GM23338 (cell line): ENCODE measurements around the gene MPP1. TPM values are rescaled to one million over a fixed set of nuclear protein-coding genes. Genes with fewer than 3 reads are reported as not detected.

Source experiments
- ATAC-seq: fragments of 200-7000 bp; cut with Tn5 transposase; 3 replicates; pipeline ENCODE4 v1.9.1; 2020
- DNase-seq: peaks from one replicate; pipeline ENCODE4 v3.0.0-alpha.2; 2015; ENCODE audit warnings: low spot score
- H2AFZ ChIP-seq: fragments of 200-600 bp; sonication (generic); 2 replicates; pipeline ENCODE4 v1.8.0; 2016; ENCODE audit warnings: antibody characterized with exemption, mild to moderate bottlenecking, moderate library complexity
- H3F3A ChIP-seq: fragments of 200-600 bp; sonication (generic); replicated peaks from 2 replicates; pipeline ENCODE4 v1.8.0; 2017; ENCODE audit warnings: antibody characterized with exemption, mixed run types, low read depth
- H3K27ac ChIP-seq: fragments of 200-600 bp; sonication (generic); 2 replicates; pipeline ENCODE4 v1.6.1; 2016; ENCODE audit warnings: low read depth
- H3K27me3 ChIP-seq: fragments of 200-600 bp; sonication (generic); 2 replicates; pipeline ENCODE4 v1.8.0; 2016; ENCODE audit warnings: mild to moderate bottlenecking, mixed run types, moderate library complexity; ENCODE audit not compliant: insufficient read depth
- H3K36me3 ChIP-seq: fragments of 200-600 bp; sonication (generic); 2 replicates; pipeline ENCODE4 v1.8.0; 2016; ENCODE audit warnings: mild to moderate bottlenecking; ENCODE audit not compliant: insufficient read depth
- H3K4me1 ChIP-seq: fragments of 200-600 bp; sonication (generic); 2 replicates; pipeline ENCODE4 v1.8.0; 2016; ENCODE audit warnings: mild to moderate bottlenecking, moderate library complexity; ENCODE audit not compliant: insufficient read depth
- H3K4me2 ChIP-seq: fragments of 200-600 bp; sonication (generic); 2 replicates; pipeline ENCODE4 v1.7.1; 2017; ENCODE audit warnings: mixed run types
- H3K4me3 ChIP-seq: fragments of 200-600 bp; sonication (generic); 2 replicates; pipeline ENCODE4 v1.6.1; 2016; ENCODE audit warnings: mixed run types
- H3K79me2 ChIP-seq: fragments of 200-600 bp; sonication (generic); replicated peaks from 2 replicates; pipeline ENCODE4 v1.8.0; 2017; ENCODE audit warnings: mild to moderate bottlenecking; ENCODE audit not compliant: insufficient read depth
- H3K9me2 ChIP-seq: fragments of 200-600 bp; sonication (generic); 2 replicates; pipeline ENCODE4 v1.8.0; 2017; ENCODE audit not compliant: insufficient read depth
- H4K20me1 ChIP-seq: fragments of 200-600 bp; sonication (generic); replicated peaks from 2 replicates; pipeline ENCODE4 v1.8.0; 2017; ENCODE audit warnings: mild to moderate bottlenecking; ENCODE audit not compliant: insufficient read depth
- H3K27ac Mint-ChIP-seq: 2 replicates; pipeline ENCODE4 v1.8.0; 2020; ENCODE audit warnings: inconsistent platforms, mild to moderate bottlenecking, moderate library complexity, mixed read lengths
- H3K27me3 Mint-ChIP-seq: 3 replicates; pipeline ENCODE4 v1.8.0; 2022; ENCODE audit warnings: low read depth, mild to moderate bottlenecking, moderate library complexity, mixed read lengths, inconsistent platforms; ENCODE audit not compliant: insufficient read depth, poor library complexity
- H3K36me3 Mint-ChIP-seq: 3 replicates; pipeline ENCODE4 v1.8.0; 2021; ENCODE audit warnings: low read depth, mild to moderate bottlenecking, inconsistent platforms, moderate library complexity, mixed read lengths
- H3K4me1 Mint-ChIP-seq: 3 replicates; pipeline ENCODE4 v1.8.0; 2020; ENCODE audit warnings: mild to moderate bottlenecking, inconsistent platforms, mixed read lengths
- H3K4me3 Mint-ChIP-seq: 3 replicates; pipeline ENCODE4 v1.8.0; 2021; ENCODE audit warnings: moderate library complexity, mild to moderate bottlenecking, inconsistent platforms, mixed read lengths
- H3K9me3 Mint-ChIP-seq: 3 replicates; pipeline ENCODE4 v1.8.0; 2020; ENCODE audit warnings: moderate library complexity, mild to moderate bottlenecking, inconsistent platforms, mixed read lengths
- CREB1 ChIP-seq: fragments of 250-450 bp; sonication (Bioruptor Pico); IDR thresholded peaks from 2 replicates; pipeline ENCODE4 v1.5.0; 2020; ENCODE audit warnings: low read depth, mild to moderate bottlenecking, moderate library complexity
- EZH2 ChIP-seq: fragments of 200-600 bp; sonication (generic); IDR thresholded peaks from one replicate; pipeline ENCODE4 v1.8.0; 2017; ENCODE audit warnings: antibody characterized with exemption, mild to moderate bottlenecking, low read depth; ENCODE audit not compliant: unreplicated experiment
- EZH2phosphoT487 ChIP-seq: fragments of 200-600 bp; sonication (generic); IDR thresholded peaks from one replicate; pipeline ENCODE4 v1.8.1; 2018; ENCODE audit warnings: antibody characterized with exemption; ENCODE audit not compliant: unreplicated experiment
- JUNB ChIP-seq: IDR thresholded peaks from one replicate; pipeline ENCODE4 v1.6.1; 2016; ENCODE audit warnings: antibody characterized with exemption; ENCODE audit not compliant: unreplicated experiment
- NANOG ChIP-seq: IDR thresholded peaks from 2 replicates; pipeline ENCODE4 v1.6.1; 2016; ENCODE audit warnings: antibody characterized with exemption, borderline replicate concordance
- POLR2AphosphoS5 ChIP-seq: IDR thresholded peaks from 2 replicates; pipeline ENCODE4 v1.6.1; 2016; ENCODE audit warnings: antibody characterized with exemption, low read depth
- STAT1 ChIP-seq: IDR thresholded peaks from one replicate; pipeline ENCODE4 v1.6.1; 2016; ENCODE audit warnings: antibody characterized with exemption; ENCODE audit not compliant: unreplicated experiment
- ZNF114 ChIP-seq: fragments of 250-450 bp; sonication (Bioruptor Pico); IDR thresholded peaks from 2 replicates; pipeline ENCODE4 v1.5.0; 2020; ENCODE audit warnings: mild to moderate bottlenecking, moderate library complexity
- ZNF331 ChIP-seq: fragments of 250-450 bp; sonication (Bioruptor Pico); IDR thresholded peaks from 2 replicates; pipeline ENCODE4 v1.5.0; 2020; ENCODE audit warnings: low read depth, mild to moderate bottlenecking, moderate library complexity
- polyA plus RNA-seq: library from polyadenylated mRNA; unstranded; fragments of >200 nt; fragmentation: Nextera tagmentation; extraction: Ambion mirVana; gene quantifications from 2 replicates; pipeline ENCODE4 v1.2.1, GENCODE V29; 2016
- total RNA-seq: library from RNA; depleted of rRNA; stranded (reverse); fragments of >200 nt; shearing (Covaris generic); gene quantifications from 2 replicates; pipeline ENCODE4 v1.2.3, GENCODE V29; 2014
- TF ChIP-seq, protein P1 (sequence below): IDR thresholded peaks from 2 replicates; pipeline ENCODE4 v1.6.1; 2016; ENCODE audit warnings: antibody characterized with exemption
- TF ChIP-seq, protein P2 (sequence below): IDR thresholded peaks from one replicate; pipeline ENCODE4 v1.6.1; 2018; ENCODE audit warnings: antibody characterized with exemption; ENCODE audit not compliant: unreplicated experiment
- TF ChIP-seq, protein P3 (sequence below): fragments of 250-450 bp; sonication (Bioruptor Pico); IDR thresholded peaks from 2 replicates; pipeline ENCODE4 v1.5.0; 2020; ENCODE audit warnings: mild to moderate bottlenecking, moderate library complexity
- TF ChIP-seq, protein P4 (sequence below), 2 experiments: fragments of 200-600 bp in 1 of 2; sonication (generic) in 1 of 2; conservative IDR thresholded peaks; 2 replicates each; pipeline versions ENCODE4 v1.5.1 to v1.6.1; 2016 to 2017; ENCODE audit warnings: antibody characterized with exemption in 2 of 2, low read depth in 2 of 2, mild to moderate bottlenecking in 2 of 2, moderate library complexity in 1 of 2

MPP1 gene
- total and polyA plus RNA-seq, 2 experiments from 2014 or later = 18.7 to 27.2 TPM

DNA sequence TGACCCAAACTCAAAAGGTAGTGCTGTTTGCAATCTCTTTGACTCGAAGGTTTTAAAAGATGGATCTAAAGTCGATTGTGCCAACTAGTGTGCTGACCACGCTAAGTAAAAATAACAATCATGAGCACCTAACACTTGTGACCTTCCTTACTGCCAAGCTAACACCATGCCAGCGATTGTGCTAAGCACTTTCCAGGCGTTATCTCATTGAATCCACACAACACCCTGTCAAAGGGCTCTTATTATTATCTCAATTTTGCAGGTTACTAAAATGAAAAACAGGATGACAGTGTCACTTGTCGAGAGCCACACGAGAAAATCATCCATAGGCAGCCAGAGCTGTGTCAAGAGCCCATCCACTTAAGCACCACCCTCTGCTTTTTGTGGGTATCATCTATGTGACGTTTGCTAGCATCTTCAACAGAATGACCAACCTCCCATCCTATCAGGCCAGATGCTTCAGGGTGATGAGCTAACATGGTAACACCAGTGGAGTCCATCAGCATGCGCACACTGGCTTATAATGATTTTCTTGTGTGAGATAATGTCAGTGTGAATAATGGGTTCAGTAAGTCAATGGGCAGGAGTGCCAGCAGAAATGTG is 53.5 kb downstream of the MPP1 start:
- no peaks in the 10 kb centered on the region for H3K36me3 Mint-ChIP-seq
- H3K4me3 Mint-ChIP-seq = peak overlapping the region; percentile 64
- H3K79me2 ChIP-seq = no peaks in the 10 kb centered on the region
- H3K27me3 Mint-ChIP-seq = peaks cover 33% of the 10 kb centered on the region
- TF ChIP-seq CREB1 (CRISPR knock-in tag) (no peak), POLR2AphosphoS5 (no peak), ZNF114 (no peak), EZH2phosphoT487 (no peak), ZNF331 (no peak), EZH2 (no peak), JUNB (no peak), STAT1 (no peak), NANOG (no peak)
- TF ChIP-seq, protein P1, sequence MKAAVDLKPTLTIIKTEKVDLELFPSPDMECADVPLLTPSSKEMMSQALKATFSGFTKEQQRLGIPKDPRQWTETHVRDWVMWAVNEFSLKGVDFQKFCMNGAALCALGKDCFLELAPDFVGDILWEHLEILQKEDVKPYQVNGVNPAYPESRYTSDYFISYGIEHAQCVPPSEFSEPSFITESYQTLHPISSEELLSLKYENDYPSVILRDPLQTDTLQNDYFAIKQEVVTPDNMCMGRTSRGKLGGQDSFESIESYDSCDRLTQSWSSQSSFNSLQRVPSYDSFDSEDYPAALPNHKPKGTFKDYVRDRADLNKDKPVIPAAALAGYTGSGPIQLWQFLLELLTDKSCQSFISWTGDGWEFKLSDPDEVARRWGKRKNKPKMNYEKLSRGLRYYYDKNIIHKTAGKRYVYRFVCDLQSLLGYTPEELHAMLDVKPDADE = no peak
- TF ChIP-seq, protein P2, sequence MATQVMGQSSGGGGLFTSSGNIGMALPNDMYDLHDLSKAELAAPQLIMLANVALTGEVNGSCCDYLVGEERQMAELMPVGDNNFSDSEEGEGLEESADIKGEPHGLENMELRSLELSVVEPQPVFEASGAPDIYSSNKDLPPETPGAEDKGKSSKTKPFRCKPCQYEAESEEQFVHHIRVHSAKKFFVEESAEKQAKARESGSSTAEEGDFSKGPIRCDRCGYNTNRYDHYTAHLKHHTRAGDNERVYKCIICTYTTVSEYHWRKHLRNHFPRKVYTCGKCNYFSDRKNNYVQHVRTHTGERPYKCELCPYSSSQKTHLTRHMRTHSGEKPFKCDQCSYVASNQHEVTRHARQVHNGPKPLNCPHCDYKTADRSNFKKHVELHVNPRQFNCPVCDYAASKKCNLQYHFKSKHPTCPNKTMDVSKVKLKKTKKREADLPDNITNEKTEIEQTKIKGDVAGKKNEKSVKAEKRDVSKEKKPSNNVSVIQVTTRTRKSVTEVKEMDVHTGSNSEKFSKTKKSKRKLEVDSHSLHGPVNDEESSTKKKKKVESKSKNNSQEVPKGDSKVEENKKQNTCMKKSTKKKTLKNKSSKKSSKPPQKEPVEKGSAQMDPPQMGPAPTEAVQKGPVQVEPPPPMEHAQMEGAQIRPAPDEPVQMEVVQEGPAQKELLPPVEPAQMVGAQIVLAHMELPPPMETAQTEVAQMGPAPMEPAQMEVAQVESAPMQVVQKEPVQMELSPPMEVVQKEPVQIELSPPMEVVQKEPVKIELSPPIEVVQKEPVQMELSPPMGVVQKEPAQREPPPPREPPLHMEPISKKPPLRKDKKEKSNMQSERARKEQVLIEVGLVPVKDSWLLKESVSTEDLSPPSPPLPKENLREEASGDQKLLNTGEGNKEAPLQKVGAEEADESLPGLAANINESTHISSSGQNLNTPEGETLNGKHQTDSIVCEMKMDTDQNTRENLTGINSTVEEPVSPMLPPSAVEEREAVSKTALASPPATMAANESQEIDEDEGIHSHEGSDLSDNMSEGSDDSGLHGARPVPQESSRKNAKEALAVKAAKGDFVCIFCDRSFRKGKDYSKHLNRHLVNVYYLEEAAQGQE = no peak
- TF ChIP-seq, protein P3, sequence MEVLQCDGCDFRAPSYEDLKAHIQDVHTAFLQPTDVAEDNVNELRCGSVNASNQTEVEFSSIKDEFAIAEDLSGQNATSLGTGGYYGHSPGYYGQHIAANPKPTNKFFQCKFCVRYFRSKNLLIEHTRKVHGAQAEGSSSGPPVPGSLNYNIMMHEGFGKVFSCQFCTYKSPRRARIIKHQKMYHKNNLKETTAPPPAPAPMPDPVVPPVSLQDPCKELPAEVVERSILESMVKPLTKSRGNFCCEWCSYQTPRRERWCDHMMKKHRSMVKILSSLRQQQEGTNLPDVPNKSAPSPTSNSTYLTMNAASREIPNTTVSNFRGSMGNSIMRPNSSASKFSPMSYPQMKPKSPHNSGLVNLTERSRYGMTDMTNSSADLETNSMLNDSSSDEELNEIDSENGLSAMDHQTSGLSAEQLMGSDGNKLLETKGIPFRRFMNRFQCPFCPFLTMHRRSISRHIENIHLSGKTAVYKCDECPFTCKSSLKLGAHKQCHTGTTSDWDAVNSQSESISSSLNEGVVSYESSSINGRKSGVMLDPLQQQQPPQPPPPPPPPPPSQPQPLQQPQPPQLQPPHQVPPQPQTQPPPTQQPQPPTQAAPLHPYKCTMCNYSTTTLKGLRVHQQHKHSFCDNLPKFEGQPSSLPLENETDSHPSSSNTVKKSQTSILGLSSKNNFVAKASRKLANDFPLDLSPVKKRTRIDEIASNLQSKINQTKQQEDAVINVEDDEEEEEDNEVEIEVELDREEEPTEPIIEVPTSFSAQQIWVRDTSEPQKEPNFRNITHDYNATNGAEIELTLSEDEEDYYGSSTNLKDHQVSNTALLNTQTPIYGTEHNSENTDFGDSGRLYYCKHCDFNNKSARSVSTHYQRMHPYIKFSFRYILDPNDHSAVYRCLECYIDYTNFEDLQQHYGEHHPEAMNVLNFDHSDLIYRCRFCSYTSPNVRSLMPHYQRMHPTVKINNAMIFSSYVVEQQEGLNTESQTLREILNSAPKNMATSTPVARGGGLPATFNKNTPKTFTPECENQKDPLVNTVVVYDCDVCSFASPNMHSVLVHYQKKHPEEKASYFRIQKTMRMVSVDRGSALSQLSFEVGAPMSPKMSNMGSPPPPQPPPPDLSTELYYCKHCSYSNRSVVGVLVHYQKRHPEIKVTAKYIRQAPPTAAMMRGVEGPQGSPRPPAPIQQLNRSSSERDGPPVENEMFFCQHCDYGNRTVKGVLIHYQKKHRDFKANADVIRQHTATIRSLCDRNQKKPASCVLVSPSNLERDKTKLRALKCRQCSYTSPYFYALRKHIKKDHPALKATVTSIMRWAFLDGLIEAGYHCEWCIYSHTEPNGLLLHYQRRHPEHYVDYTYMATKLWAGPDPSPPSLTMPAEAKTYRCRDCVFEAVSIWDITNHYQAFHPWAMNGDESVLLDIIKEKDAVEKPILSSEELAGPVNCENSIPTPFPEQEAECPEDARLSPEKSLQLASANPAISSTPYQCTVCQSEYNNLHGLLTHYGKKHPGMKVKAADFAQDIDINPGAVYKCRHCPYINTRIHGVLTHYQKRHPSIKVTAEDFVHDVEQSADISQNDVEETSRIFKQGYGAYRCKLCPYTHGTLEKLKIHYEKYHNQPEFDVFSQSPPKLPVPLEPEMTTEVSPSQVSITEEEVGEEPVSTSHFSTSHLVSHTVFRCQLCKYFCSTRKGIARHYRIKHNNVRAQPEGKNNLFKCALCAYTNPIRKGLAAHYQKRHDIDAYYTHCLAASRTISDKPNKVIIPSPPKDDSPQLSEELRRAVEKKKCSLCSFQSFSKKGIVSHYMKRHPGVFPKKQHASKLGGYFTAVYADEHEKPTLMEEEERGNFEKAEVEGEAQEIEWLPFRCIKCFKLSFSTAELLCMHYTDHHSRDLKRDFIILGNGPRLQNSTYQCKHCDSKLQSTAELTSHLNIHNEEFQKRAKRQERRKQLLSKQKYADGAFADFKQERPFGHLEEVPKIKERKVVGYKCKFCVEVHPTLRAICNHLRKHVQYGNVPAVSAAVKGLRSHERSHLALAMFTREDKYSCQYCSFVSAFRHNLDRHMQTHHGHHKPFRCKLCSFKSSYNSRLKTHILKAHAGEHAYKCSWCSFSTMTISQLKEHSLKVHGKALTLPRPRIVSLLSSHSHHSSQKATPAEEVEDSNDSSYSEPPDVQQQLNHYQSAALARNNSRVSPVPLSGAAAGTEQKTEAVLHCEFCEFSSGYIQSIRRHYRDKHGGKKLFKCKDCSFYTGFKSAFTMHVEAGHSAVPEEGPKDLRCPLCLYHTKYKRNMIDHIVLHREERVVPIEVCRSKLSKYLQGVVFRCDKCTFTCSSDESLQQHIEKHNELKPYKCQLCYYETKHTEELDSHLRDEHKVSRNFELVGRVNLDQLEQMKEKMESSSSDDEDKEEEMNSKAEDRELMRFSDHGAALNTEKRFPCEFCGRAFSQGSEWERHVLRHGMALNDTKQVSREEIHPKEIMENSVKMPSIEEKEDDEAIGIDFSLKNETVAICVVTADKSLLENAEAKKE (CRISPR knock-in tag) = no peak
- TF ChIP-seq, protein P4, sequence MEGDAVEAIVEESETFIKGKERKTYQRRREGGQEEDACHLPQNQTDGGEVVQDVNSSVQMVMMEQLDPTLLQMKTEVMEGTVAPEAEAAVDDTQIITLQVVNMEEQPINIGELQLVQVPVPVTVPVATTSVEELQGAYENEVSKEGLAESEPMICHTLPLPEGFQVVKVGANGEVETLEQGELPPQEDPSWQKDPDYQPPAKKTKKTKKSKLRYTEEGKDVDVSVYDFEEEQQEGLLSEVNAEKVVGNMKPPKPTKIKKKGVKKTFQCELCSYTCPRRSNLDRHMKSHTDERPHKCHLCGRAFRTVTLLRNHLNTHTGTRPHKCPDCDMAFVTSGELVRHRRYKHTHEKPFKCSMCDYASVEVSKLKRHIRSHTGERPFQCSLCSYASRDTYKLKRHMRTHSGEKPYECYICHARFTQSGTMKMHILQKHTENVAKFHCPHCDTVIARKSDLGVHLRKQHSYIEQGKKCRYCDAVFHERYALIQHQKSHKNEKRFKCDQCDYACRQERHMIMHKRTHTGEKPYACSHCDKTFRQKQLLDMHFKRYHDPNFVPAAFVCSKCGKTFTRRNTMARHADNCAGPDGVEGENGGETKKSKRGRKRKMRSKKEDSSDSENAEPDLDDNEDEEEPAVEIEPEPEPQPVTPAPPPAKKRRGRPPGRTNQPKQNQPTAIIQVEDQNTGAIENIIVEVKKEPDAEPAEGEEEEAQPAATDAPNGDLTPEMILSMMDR (conservative IDR thresholded peaks at IDR 0.05; ENCODE audit: low read depth in 2 of 2) = no peak
- peak overlapping the region; percentile 41 for H3K4me3 ChIP-seq
- ATAC-seq = no peak
- no peaks in the 10 kb centered on the region for H4K20me1 ChIP-seq
- peaks cover 4% of the 10 kb centered on the region; the same call in 1 of the 2 replicates for H3K4me1 ChIP-seq
- peaks cover 39% of the 10 kb centered on the region for H3K27me3 ChIP-seq
- H3K27ac ChIP-seq = no peak overlapping the region
- no peaks in the 10 kb centered on the region for H3K36me3 ChIP-seq
- 0 out of 2 replicates have a peak overlapping the region, but pooled peaks have one; percentile 28 for H2AFZ ChIP-seq
- no peaks in the 10 kb centered on the region for H3K9me2 ChIP-seq
- peaks cover 9% of the 10 kb centered on the region for H3K4me1 Mint-ChIP-seq
- H3K27ac Mint-ChIP-seq = no peak overlapping the region
- DNase-seq = no peak
- peak overlapping the region; percentile 71; the same call in 1 of the 2 replicates for H3K4me2 ChIP-seq
- no peaks in the 10 kb centered on the region for H3K9me3 Mint-ChIP-seq
- no peaks in the 10 kb centered on the region for H3F3A ChIP-seq
